HG03196 (cell line): Measurements from ENCODE around the gene SPSB3.

Experiments used
- ATAC-seq: cut with Tn5 transposase; IDR thresholded peaks from one replicate; pipeline ENCODE4 v1.9.1; 2021; ENCODE audit not compliant: unreplicated experiment

Gene SPSB3

DNA sequence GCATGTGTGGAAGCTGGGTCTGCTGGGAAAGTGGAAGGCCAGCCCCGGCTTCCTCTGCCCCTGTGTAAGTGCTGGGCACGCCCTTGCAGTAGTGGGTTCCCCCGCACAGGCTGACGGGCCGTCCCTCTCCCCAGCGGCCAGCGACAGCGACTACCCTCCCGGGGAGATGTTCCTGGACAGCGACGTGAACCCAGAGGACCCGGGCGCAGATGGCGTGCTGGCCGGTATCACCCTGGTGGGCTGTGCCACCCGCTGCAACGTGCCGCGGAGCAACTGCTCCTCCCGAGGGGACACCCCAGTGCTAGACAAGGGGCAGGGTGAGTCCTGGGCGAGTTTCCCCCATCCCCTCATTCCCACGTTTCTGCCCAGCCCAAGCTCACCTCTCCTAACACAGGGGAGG is 16.5 kb downstream of the SPSB3 start:
- no peak for ATAC-seq

- ATAC-seq, result no peak
Observed at GRCh38 chr16:1764971-1765370, 17.4 kb downstream of the SPSB3 start.

GRCh38 chr16:1763521-1764511 is 18.6 kb downstream of the SPSB3 start:
- no peak for ATAC-seq

GRCh38 chr16:1762879-1763520 is 19.4 kb downstream of the SPSB3 start:
- no peak for ATAC-seq

DNA sequence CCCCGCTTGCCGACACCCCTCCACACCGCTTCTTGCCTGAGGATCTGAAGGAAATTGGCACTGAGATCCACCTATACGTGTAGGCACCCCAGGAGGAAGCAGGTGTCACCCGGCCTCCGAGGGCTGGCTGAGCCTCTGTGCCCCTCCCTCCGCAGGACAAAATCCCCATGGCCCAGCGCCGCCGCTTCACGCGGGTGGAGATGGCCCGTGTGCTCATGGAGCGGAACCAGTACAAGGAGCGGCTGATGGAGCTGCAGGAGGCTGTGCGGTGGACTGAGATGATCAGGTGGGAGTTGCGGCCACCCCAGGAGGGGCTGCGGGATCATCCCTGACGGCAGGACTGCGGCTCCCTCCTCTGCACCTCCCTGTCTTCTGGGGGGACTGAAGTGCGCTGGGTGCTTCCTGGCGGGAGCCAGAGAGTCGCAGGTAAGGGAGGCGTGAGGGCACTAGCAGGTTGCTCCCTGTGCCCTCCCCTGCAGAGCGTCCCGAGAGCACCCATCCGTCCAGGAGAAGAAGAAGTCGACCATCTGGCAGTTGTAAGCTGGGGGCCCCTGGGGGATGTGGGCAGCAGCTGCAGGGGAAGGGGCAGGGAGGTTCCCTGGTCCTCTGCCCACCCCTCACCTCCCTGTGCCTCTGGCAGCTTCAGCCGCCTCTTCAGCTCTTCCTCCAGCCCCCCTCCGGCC is 20.0 kb downstream of the SPSB3 start:
- ATAC-seq, result no peak

- no peak for ATAC-seq
Observed at GRCh38 chr16:1761751-1762150, 20.6 kb downstream of the SPSB3 start.

GRCh38 chr16:1760911-1761310 is 21.5 kb downstream of the SPSB3 start:
- ATAC-seq, result no peak

DNA sequence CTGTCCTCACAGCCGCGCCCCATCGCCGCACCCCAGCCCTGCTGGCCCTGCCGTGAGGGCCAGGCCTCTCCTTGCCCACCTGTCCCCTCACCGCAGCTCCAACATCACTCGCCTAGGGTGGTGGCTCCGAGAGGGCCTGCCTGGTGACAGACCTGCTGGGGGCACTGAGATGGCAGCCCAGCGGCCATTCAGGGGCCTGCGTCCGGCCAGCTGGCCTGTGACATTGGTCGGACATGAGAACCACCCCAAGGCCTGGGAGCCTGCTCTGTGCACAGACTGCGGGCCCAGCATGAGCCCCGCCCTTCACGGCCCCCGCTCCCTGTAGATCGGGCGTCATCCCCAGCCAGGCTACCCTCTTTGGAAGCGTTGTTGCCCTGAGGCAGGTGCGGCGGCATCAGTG is 22.9 kb downstream of the SPSB3 start:
- ATAC-seq, result no peak

GRCh38 chr16:1758923-1759322 is 23.4 kb downstream of the SPSB3 start:
- ATAC-seq, result no peak

DNA sequence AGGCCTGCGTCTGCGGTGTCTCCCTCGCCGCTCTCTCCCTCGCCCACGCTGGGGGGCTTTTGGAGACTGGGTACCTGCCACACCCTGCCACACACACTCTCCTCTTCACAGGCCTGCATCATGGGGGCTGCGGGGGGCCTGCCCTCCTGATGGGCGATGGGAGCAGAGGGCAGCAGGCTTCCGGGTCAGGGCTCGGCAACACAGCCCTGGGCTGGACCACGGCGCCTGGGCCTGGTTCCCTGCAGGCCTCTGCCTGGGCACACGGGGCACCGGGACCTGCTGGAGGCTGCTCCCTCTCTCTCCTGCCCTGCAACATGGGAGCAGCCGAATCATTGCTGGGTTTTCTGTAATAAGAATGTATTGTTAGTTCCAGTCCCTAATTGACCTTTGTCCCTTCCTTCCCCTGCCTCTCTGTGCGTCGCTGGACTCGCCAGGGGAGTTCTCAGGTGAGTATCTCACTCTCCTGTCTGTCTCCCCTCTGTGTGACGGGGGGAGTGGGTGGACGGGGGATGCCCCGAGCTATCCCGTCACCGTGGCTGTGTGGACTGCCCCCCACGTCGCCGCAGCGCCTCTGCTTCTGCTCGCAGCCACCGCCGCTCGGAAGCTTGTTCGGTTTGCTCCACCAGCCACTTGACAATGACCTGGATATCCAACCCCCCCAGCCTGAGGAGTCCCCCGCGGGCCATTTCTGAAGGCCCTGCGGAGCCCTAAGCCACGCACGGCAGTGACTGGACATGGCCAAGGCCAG is 24.5 kb downstream of the SPSB3 start:
- no peak for ATAC-seq

DNA sequence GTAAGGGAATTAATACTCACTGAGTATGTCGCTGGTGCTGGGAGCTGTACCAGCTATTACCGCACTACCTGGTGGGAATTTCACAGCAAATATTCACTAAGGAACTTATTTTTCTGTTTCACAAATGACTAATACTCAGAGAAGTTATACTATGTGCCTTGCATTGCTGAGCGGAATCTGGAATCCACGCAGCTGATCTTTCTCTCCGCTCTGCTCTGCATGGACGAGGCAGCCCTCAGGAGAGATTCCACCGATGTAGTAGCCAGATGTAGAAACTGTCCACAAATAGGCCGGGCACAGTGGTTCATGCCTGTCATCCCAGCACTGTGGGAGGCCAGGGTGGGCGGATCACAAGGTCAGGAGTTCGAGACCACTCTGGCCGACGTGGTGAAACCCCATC is 28.2 kb downstream of the SPSB3 start:
- no peak for ATAC-seq

GRCh38 chr16:1752853-1753252 is 29.5 kb downstream of the SPSB3 start:
- ATAC-seq, result no peak

DNA sequence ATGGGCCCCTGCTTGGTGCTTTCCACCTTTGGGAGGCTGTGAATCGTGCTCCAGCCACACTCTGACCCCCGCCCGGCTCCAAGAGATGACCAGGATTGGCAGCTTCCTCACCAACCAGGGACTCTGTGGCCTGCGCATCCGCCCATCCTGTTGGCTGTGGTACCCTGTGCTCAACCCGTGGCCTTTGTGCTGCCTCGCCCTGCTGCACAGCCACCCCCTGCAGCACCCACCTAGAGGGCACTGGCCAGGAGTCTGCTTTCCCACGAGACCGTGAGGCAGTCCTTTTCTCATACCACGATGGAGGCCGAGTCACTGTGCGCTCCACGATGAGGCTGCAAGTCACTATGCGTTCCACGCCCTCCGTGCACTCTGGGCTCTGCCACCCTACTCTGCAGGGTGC is 30.4 kb downstream of the SPSB3 start:
- no peak for ATAC-seq

GRCh38 chr16:1749152-1750117 is 32.9 kb downstream of the SPSB3 start:
- no peak for ATAC-seq

DNA sequence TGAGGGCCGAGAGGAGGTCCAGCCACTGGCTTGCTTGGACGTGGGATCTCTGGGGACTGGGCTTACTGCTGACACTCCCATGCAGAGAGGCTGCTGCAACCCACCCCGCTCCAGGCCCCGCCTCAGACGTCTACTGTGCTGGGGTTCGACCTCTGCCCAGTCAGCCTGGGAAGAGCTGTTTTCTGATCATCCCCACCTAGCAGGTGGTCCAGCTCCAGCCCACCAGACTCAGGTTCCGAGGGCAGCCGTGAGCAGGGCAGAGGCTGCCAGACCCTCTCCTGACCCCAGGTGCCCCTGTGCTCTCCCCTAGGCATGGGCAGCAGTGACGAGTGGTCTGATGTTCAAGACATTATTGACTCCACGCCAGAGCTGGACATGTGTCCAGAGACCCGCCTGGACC is 34.4 kb downstream of the SPSB3 start:
- ATAC-seq, result no peak

- ATAC-seq, result no peak
Observed at GRCh38 chr16:1746693-1747195, 35.6 kb downstream of the SPSB3 start.

DNA sequence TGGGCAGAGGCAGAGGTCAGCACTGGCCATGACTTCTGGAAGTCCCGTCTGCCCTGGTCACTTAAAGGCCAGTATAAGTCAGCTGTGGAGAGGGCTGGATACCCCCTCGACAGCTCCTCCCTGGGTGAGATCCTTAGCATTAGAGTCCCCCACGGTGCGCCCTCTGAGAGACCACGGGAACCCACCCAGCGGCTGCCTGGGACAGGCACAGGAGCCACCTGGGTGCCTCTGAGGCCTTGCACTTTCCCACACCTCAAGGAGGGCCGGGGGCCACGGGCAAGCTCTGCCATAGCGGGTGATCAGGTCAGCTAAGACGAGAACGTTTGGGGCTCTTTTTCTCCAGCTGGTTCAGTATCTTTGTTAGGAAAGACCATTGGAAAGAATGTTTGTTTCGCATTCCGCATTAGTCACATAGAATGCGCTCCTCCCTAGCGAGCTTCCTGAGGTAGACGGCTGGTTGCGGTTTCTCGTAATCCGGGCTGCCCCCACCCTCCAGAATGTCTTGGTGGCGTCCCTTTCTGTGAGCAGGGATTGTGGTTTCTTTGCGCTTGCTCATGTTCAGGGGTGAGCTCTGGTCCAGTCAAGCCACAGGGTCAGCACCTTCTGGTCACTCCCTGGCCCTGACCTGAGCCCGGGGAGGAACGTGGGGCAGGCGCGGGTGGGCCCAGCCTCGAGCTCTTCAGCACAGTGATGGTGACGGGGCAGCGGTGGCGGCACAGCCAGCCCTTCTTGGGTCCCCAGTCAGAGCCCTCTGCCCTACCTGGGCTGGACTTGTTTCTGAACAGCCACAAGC is 36.3 kb downstream of the SPSB3 start:
- no peak for ATAC-seq

DNA sequence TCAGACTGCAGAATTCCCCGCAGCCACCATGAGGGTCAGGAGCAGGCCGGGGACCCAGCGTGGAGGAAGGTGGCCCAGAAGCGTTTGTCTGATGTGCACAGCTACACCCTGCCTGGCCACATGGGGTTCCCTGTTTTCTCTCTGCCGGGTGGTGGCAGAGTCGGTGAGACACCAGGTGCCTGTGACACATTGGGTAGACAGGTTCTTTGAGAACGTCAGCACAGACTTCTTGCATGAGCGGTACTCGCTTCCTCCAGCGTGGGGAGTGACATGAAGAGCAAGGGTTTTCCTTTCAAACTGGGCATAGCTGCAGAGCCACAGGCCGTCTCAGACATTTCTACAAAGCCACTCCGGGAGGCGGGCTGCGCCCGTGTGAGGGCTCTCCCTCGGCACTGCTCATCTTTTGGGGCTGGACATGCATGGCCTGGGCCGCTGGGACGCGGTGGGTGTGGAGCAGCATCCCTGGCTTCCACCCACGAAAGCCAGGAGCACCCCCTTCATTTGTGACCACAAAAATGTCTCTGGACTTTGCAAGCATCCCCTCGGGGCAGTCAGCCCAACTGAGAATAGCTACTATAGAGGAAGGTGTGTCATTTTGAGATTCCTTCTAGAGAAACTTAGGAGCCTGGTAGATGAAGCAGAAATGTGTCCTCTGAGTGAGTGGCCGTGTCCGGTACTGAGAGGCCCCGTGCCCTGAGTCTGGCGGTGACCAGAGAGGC is 37.0 kb downstream of the SPSB3 start:
- ATAC-seq, result no peak
